IPS-11a (cell line): ENCODE data around the gene SLX9.

Experiments used
- H3K4me3 ChIP-seq: one replicate; pipeline ENCODE4 v1.5.1; 2013; ENCODE audit warnings: low read depth, low read length, control low read depth

SLX9 gene

DNA sequence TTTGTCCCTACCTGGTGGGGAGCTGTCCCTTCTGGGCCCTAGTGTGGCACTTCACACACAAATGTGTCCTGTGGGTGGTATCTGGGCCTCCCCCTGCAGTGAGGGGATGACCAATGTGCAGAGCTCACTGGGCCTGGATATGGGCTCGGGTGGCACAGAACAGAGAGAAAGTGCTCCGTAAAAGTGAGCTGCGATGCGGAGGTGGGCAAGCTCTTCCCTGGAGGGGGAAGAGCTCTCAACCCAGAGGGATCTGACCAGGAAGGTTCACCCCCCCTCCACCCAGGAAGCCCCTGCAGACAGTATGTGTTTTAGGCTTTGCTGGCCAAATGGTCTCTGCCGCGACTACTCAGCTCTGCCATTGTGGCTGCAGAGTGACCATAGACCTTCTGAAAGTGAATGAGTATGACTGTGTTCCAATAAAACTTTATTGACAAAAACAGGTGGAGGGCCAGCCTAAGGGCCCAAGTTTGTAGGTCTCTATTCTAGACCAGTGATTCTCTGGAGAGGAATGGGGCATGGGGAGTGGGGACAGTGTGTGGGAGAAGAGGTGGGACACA lies 10.5 kb upstream of the SLX9 start:
- H3K4me3 ChIP-seq: no peak overlapping the region

DNA sequence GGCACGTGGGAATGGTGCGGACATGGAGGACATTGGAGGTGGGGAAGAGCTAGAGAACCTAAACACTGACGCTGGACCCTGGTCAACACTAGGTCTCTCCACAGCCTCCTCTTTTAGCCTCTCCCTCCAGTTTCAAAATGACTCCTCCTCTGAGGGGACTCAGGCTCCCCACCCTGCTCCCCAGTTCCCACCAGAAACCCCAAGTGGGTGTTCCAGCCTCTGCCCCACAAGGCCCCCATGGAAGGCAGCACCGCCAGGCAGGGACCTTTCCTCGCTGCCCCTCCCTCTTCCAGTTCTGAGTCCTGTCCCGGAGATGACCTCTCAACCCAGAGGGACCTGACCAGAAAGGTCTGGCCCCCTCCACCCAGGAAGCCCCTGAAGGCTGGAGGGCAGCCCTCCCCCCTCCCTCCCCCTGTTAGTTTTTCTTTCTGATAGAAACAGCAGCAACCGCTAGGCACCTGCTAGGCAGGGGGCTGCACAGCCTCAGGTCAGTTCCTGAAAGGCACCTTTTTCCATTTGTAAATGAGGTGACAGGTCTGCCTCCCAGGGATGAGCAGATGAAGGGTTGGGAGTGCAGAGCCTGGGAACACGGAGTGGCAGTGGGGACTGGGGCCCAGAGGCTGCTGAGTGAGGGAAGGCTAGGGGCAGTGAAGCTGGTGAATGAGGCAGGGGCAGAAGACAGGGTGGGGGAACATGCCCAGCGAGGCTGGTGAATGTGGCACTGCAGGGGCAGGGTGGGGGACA lies 9.9 kb upstream of the SLX9 start:
- H3K4me3 ChIP-seq: no peak overlapping the region

DNA sequence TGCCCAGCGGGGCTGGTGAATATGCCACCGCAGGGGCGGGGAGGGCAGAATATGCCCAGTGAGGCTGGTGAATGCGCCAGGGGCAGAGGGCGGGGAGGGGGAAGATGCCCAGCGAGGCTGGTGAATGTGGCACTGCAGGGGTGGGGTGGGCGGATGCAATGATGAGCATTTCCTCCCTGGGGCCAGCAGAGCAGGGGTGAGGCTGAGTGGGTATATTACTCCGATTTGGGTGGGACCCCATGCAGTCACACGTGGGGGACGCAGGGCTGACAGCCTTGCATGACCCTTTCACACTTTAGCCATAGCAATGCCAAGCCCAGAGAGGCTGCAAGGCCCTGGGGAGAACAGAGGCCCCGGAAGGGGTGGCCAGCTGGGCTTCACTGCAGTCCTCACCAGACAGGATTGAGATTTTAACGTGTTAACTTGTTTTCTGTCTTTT lies 9.3 kb upstream of the SLX9 start:
- H3K4me3 ChIP-seq: no peak overlapping the region

DNA sequence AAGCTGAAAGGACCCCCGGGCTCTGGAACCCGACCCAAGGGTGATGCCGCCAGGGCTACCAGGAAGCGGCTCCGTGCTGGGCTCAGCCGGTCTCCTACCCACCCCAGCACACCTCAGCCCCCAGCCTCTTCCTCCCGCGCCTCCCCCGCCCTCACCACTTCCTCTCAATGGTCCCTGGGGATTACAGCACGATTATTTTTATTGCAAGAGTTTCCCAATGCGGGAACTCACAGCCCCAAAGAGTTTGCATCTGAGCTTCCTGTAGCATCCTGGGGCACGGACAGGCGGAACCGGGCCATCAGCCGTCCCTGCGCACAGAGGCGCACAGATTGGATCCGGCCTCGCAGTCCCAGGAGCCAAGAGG lies 8.7 kb upstream of the SLX9 start:
- H3K4me3 ChIP-seq: peak overlapping the region; percentile 4

DNA sequence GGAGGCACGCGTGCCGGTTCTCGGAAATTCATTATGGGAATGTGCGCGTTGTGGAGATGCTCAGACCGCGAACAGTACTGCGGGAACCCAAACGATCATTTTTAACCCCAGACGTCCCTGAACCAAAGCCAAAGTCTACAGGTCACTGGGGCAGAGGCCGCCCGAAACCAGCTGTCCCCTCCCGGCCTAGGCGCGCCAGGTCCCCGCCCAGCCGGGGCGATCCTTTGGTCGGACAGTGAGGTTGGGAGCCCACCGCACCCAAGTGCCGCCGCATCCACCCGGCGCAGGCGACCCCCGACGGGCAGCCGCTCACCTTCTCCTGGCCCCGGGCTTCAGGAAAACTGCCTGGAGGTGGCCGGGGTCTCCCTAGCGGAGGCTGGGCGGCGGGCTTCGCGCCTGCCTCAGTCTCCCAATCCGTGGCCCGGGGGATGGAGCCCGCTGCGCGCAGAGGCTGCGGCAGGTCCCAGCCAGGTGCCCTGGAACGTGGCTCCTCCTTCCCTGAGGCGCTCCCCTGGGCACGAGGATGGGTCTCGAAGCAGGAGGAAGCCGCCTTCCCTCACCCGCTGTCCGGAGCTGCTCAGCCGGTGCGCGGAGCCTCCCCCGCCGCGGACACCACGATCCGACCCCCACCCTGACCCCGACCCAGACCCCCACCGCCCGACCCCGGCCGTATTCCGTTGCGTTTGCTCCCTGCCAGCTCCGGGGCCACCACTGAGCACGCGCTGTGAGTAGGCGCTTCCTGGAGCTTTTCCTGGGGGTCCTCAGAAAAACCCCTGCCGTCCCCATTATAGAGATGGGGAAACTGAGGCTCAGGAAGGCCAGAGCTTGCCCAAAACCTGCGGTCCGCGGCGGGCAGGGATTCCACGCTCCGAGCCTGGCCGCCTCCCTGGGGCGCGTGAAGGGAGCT lies 8.1 kb upstream of the SLX9 start:
- peak overlapping the region; percentile 8 for H3K4me3 ChIP-seq

DNA sequence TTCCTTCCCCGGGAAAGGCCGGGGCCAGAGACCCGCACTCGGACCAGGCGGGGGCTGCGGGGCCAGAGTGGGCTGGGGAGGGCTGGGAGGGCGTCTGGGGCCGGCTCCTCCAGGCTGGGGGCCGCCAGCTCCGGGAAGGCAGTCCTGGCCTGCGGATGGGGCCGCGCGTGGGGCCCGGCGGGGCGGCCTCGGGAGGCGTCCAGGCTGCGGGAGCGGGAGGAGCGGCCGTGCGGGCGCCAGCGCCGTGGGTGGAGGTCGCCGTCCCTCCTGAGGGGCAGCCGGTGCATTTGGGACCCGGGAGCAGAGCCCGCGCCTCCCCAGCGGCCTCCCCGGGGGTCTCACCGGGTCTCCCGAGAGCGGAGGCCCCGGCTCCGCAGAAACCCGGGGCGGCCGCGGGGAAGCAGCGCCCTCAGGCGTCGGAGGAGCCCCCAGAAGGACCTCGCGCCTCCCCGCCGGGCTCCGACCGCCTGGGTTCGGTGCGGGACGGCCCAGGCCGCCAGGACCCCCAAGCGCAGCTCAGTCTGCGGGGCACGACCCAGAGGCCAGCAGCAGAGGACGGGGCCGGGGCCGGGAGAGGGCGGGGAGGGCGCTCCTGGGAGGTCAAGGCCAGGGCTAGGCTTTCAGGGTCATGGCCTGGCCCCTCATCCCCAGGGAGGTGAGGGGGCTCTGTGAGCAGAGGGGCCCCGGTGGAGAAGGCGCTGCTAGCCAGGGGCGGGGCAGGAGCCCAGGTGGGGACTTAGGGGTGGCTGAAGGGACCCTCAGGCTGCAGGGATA lies 7.2 kb upstream of the SLX9 start:
- H3K4me3 ChIP-seq: peak overlapping the region; percentile 8

DNA sequence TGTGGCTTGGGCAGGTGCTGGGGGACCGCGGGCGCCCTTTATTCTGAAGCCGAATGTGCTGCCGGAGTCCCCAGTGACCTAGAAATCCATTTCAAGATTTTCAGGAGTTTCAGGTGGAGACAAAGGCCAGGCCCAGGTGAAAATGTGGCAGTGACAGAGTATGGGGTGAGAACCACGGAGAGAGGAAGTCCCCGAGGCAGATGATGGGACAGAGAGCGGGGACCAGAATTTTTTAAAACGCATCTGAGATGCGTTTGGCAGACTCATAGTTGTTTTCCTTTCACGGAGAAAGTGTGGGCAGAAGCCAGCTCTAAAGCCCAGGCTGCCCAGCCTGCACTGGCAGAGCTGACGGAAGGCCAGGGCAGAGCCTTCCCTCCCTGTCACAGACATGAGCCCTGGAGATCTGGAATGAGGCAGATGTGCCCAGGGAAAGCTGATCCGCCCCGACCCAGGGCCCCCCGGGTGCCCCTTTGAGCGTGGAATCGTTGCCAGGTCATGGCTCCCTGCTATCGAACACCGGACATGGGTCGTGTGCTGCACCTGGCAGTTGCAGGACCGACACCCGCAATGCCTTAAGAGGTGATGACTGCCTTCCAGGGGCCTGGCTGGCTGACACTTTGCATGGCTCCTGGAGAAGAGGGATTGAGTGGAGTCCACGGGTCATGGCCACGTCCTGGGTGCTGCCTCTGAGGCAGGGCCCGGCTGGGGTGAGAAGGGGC lies 6.5 kb upstream of the SLX9 start:
- H3K4me3 ChIP-seq: no peak overlapping the region

DNA sequence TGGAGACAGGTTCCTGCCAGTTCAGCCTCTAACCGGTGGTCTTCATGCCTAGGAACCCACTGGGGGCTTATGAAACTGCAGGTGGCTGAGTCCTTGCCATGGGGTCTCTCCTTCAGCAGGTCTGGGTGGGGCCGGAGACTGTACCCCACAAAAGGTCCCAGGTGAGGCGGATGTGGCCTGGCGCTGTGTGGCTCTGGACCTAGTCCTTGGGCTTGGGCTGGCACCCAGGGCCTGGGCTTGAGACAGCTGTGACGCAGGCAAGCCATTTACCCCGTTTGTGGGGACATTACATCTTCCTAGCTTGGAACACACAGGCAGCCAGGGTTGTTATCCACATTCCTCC lies 5.9 kb upstream of the SLX9 start:
- no peak overlapping the region for H3K4me3 ChIP-seq

DNA sequence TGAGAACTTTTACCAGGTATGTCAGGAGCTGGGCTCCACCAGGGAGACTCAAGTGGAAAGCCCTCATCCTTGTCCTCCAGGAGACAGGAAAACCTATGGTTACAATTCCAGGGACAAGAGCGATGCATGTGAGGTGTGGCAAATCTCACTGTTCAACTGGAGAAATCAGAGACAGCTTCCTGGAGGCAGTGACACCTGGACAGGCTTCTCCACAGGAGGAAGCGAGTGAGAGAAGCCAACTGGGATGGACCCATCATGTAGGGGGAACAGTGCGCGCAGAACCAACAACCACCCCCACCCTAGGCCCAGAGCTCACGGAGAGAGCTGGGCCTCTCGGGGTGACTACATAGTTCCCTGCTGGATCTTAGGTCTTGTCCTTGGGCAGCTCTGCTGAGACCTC lies 5.6 kb upstream of the SLX9 start:
- H3K4me3 ChIP-seq: no peak overlapping the region

DNA sequence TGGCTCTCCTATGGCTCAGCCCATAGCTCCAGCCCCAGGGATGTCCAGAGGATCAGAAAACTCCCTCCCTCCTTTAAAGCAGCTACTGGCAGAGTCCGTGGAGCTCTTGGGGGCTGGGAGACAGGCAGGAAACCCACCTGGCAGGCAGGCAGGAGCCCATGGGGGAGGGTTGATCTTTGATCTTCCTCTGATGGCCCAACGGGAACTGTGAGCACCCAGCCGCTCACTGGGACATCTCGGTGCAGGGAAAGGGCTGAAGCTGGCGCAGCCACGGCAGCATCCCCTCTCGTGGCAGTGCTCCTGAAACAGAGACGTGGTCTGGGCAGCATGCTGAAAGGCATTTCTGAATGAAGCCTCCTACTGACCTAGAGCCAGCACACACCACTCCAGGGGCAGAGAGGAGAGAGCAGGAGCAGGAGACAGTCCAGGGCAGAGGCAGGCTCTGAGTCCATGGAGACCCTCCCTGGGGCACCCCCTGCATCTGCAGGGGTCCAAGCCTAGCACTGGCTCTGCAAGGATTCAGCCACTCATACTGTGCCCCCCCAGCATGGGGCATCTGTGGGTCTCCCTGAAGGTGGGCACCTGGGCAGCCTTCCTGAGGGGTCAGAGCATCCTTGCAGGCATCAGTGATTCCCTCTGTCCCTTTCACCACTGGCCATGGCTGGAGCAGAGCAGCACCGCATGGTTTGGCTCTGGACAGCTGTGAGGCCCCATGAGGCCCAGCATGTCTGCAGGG lies 4.9 kb upstream of the SLX9 start:
- no peak overlapping the region for H3K4me3 ChIP-seq

DNA sequence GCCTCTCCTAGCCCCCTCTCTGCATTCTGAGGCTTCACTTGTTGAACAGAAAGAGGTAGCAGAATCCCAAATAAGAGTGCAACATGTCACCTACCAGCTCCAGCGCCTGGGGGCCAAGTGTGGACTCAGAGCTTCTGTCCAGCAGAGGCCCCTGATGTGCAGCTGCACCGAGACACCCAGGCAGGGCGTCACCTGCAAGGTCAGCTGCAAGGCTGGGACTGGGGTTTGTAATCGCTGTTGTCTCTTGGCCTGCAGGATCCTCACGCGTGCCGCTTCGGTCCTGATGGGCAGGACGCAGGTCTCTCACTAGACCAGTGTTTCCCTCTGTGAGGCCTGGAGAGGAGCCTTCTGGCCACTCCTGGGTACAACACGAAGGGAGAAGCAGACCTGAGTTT lies 4.3 kb upstream of the SLX9 start:
- H3K4me3 ChIP-seq: no peak overlapping the region

DNA sequence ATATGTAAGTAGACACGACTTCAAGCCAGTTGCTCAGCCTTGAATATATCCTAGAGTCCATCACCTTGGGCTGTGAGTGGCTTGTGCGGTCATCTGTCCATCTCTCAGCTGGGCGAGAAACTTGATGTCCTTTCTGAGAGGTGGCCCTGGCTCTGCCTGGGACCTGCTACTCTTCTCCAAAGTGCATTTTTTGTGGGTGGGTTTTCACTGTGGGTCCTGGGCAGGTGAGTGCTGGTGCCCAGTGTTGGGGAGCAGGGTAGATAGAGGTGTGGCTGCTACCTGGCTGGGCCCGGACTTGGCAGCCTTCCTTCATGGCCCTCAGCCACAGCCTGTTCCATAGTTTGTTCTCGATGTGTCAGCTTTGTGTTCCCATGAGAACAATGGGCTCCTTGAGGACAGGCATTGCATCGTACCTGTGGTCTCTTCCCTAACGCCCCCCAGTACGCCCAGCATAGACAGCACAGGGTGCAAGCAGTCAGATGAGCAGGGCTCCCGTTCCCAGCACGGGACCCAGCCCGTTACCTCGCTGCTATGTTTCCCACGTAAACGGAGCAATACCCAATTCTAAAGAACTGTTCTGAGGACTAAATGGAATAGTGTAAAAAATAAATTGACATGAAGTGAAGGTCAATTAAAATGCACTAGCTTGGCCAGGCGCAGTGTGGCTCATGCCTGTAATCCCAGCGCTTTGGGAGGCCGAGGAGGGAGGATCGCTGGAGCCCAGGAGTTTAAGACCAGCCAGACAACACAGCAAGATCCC lies 877 bp upstream of the SLX9 start:
- H3K4me3 ChIP-seq: peak overlapping the region; percentile 71

DNA sequence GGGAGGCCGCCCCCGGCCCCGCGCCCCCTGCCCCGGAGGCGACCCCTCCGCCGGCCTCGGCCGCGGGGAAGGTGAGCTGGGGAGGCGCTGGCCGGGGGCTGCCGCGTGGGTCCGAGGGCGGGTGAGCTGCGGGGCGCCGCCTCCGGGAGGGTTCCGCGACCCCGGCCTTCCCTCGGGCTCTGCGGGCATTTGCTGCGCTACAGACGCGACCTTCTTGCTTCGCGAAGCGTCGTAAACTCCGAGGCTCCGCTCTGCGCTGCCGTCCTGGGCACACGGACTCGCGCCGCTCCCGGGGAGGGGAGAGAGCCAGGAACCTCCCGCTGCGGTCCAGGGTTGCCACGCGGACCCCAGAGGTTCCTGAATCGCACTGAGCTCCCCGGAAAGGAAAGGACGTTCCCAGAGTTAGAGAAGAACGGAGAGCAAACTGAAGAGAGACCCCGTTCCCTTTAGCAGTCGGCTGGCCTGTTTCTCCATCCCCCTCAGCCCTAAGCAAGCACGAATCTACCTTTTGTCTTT lies 345 bp downstream of the SLX9 start:
- H3K4me3 ChIP-seq: peak overlapping the region; percentile 71

DNA sequence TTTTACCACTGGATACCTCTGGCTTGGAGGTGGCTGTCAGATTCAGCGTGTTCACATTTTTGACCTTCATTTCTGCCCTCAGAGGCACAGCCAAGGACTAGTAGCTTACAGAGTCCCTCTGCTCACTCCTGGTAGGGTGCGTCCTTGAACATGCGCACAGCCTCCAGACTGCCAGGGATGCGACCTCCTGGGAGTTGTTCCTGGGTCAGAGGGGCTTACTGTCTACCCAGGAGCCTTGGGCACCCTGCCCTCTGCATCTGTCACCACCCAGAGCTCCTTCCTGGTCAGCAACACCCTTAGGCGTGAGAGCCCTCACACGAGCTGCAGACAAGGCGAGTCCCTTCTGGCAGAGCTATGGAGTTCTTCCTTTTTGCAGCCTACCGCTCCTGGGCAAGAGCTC lies 1.7 kb downstream of the SLX9 start:
- no peak overlapping the region for H3K4me3 ChIP-seq

DNA sequence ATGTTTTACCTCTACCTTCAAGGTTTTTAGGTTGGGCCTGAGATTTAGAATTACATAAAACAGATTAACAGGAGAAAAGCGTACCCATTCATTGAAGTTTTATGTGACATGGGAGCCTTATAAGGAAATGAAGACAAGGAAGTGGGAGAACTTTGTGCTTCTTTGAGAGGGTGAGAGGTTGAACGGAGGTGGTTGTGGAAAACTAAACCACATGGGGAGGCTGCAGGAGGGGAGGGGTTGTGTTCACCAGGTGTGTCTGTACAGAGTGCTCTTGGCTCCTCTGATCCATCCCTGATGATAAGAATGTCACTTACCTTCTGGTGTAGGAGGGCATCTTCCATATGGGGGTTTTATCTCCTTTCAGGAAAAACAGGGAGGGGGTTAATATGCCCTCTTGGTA lies 2.7 kb downstream of the SLX9 start:
- H3K4me3 ChIP-seq: no peak overlapping the region

DNA sequence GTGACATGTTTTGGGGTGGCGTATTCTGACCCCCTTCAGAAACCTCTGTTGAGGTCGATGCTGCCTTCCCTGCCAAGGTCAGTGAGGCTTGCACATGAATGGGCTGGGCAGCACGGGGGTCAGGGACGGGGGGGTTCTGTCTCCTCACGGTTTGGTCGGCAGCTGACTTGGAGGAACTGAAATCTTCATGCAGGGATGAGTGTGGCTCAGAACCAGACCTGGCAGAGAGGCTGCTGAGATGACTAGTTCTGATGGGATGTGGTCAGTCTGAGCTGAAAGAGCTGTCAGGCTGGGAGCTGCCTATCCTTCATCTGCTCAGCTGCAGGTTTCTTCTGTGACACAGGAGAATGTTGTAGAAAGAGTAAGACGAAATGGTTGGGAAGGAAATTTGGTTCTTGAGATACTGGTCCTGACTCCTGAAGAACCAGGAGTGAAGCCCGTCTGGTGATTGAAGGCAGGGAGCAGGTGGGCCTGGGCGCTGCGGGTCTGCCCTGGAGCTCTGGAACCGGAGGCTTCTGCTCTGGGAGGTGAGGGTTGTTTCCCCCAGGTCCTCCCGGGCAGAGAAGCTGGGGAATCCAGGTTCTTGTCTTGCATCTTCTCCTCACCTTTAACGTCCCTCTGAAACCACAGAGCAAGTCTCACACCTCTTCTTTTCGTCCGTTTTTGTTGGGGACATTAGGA lies 3.3 kb downstream of the SLX9 start:
- H3K4me3 ChIP-seq: no peak overlapping the region

DNA sequence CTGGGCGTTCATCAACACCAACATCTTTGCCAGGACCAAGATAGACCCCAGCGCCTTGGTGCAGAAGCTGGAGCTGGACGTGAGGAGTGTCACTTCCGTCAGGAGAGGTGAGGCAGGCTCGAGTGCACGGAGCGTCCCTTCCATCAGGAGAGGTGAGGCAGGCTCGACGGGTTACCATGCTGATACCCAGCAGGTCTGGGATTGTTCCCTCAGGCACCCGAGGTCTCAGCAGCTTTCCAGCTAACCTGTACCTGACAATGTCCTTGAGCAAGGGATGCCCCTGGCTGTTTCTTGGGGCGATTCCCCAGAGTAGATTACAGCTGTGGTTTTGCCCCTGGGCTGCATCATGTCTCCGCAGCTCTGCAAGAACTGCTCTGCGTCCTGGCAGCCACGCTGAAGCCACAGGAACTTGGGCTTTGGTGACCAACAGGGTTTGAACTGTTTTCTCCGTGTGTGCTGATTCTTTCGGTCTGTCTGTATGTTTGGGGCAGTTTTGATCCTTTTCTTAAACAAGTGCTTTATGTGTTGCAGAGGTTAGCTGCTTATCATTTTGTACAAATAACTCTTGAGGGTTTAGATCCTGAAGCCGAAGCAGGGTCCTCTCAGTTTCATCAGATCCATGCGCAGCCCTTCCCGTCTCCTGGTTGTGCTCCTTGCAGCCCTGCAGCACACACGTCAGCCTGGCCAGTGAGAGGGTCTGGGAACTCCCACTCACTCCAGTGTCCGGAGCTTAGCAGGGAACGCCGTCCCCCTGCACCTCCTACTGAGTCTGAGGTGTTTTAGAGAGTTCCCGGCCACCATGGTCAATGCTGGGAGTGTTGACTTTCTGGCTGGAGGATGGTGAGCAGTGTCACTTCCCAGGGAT lies 4.1 kb downstream of the SLX9 start:
- H3K4me3 ChIP-seq: no peak overlapping the region

DNA sequence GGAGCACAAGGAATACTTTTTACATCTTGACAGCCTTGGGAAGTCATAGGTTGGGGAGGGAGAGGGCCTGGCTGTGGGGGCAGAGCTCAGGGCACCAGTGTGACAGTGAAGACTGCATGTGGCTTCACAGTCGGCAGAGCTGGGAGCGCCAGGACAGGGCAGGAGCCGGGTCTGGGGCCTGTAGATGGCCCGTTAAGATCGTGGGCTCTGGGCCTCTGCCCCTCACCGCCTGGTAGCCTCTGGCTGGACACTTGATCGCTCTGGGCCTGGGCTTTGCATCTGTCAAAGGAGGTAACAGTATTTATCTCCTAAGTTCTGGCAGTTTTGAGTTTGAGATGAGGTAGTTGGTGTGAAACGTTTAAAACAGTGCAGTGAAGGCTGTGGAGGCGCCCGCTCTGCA lies 4.8 kb downstream of the SLX9 start:
- H3K4me3 ChIP-seq: no peak overlapping the region
